ENCODE data around the gene PARD3B.

PARD3B gene

GRCh38 chr2:205288686-205289085 is 743.4 kb downstream of the PARD3B start:
- TF ChIP-seq, protein P1, sequence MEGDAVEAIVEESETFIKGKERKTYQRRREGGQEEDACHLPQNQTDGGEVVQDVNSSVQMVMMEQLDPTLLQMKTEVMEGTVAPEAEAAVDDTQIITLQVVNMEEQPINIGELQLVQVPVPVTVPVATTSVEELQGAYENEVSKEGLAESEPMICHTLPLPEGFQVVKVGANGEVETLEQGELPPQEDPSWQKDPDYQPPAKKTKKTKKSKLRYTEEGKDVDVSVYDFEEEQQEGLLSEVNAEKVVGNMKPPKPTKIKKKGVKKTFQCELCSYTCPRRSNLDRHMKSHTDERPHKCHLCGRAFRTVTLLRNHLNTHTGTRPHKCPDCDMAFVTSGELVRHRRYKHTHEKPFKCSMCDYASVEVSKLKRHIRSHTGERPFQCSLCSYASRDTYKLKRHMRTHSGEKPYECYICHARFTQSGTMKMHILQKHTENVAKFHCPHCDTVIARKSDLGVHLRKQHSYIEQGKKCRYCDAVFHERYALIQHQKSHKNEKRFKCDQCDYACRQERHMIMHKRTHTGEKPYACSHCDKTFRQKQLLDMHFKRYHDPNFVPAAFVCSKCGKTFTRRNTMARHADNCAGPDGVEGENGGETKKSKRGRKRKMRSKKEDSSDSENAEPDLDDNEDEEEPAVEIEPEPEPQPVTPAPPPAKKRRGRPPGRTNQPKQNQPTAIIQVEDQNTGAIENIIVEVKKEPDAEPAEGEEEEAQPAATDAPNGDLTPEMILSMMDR (IDR thresholded peaks at IDR 0.05) = no peak
- DNase-seq (ENCODE audit: low spot score) = no peak
- Histone ChIP-seq H3K4me3 (no peak overlapping the region), H3K27ac (no peak overlapping the region)

DNA sequence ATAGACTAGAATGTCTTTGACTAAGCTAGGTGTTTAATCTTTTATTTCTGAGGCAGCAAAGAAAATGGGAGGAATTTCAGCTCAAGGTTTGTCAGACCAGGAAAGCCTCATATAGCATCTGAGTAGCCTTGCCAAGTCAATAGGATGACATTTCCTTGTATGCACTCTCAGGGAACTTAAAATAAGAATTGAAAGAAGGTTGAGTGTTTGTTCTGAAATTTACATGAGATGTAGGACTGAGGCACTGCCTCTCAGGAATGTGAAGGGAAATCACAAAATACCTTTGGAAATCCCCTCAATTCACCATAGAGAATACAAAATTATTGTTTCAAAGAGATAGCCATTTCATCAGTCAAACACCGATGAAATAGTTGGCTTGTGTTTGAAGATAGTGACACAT is 745.0 kb downstream of the PARD3B start:
- TF ChIP-seq, protein P1 (IDR thresholded peaks at IDR 0.05) = no peak
- no peak for DNase-seq (ENCODE audit: low spot score)
- no peak overlapping the region for H3K27ac ChIP-seq
- no peak overlapping the region for H3K4me3 ChIP-seq

GRCh38 chr2:205292665-205293295 is 747.5 kb downstream of the PARD3B start:
- Histone ChIP-seq H3K4me3 (no peak overlapping the region), H3K27ac (no peak overlapping the region)
- TF ChIP-seq, protein P1 (IDR thresholded peaks at IDR 0.05) = no peak
- no peak for DNase-seq (ENCODE audit: low spot score)

DNA sequence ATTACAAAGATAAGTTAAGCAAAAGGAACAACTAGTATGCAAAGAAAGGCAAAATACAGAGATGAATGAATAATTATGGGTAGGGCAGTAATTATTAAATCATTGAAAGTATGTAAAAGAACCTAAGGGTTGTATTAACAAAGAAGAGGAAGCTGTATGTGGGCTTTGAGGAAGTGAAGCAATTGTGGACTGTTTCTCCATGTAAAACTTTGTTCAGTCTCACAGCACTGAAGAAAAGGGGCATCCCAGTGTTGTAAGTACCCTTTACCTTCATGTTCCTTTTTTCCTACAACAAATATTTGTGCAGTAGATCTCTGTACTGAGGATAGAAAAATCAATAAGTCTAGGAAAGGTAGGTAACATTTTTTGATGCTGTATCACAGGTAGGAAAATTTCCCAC is 748.3 kb downstream of the PARD3B start:
- H3K27ac ChIP-seq = no peak overlapping the region
- H3K4me3 ChIP-seq = no peak overlapping the region
- no peak for DNase-seq (ENCODE audit: low spot score)
- TF ChIP-seq, protein P1 (IDR thresholded peaks at IDR 0.05) = no peak

DNA sequence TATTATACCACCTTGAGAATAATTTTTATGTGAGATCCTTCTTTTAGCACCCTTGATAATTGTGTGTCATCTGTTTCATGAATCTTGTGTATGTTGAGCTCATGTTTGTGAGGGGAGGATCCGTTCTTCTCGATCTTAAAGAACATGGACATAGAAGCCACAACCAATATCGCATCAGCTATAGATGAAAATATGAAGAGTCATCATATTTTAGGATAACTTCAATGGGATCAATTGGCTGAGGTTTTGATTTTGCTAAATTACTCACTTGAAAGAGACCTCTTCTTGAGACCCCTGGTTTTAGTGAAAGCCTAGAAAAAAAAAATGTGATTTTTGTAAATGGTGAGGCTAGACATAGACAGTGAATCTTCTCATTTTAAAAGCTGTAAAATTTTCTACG is 751.7 kb downstream of the PARD3B start:
- Histone ChIP-seq H3K27ac (no peak overlapping the region), H3K4me3 (no peak overlapping the region)
- TF ChIP-seq, protein P1 (IDR thresholded peaks at IDR 0.05) = no peak
- DNase-seq (ENCODE audit: low spot score) = no peak

DNA sequence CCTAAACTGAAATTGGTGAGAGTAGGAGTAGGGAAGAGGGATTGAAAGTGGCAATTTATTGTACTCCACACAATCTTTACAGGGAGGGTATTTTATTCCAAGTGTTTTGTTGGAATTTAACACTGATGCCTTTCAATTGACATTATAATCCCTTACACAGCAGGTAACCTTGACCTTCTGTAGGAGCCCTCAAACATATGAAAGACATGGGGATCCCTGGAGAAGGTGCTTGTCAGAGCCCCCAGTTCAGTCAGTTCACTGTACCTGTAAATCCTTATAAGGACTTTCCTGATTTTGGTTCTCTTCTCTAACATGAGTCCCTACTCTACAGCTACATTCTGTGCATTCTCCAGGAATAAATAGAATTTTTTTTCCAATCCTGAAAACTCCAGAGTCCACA is 752.1 kb downstream of the PARD3B start:
- DNase-seq (ENCODE audit: low spot score) = no peak
- H3K4me3 ChIP-seq = no peak overlapping the region
- H3K27ac ChIP-seq = no peak overlapping the region
- TF ChIP-seq, protein P1 (IDR thresholded peaks at IDR 0.05) = no peak

DNA sequence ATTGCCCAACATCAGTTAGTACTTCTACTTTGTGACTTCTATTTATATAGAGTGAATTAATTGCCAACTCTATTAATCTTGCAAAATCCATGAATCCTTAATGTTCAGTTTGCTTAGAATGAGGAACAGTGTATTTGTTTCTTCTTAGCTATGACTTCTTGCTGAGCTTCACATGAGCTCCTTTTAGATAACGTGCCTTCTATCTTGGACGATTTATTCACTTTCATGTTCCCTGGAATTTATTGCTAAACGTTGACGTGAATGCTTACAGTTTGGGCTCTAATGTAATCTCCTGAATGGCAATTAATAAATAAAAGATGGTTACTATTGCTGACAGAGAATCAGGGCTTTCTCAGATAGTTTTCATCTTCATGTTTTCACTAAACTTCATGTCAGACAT is 752.6 kb downstream of the PARD3B start:
- no peak for DNase-seq (ENCODE audit: low spot score)
- Histone ChIP-seq H3K4me3 (no peak overlapping the region), H3K27ac (no peak overlapping the region)
- TF ChIP-seq, protein P1 (IDR thresholded peaks at IDR 0.05) = no peak
